K562 (cell line): ENCODE results near the gene TMEM222. TPM values are rescaled to one million over a fixed set of nuclear protein-coding genes. Genes with fewer than 3 reads are reported as not detected.

ENCODE experiments used
- ATAC-seq: fragments of 200-7000 bp; cut with Tn5 transposase; 3 replicates; pipeline ENCODE4 v1.9.1; 2020; ENCODE audit warnings: moderate library complexity
- BruUV-seq: library from RNA; stranded (reverse); fragments of 400-500 nt; replicated peaks from 2 replicates; lab custom pipeline; 2021; lab: Mats Ljungman, UMichigan
- CTCF ChIA-PET: fragments of 300-600 bp; formaldehyde crosslinking; extraction: SDS; loops from one replicate; lab custom pipeline; 2021; ENCODE audit warnings: low intra/inter-chr PET ratio; lab: Yijun Ruan, JAX
- POLR2A ChIA-PET: fragments of 300-600, 350-650 bp; sonication (Branson Sonifier 250); formaldehyde crosslinking; extraction: SDS; loops from one replicate; lab custom pipeline; 2021; ENCODE audit warnings: antibody characterized with exemption, inconsistent platforms; lab: Yijun Ruan, JAX
- DNase-seq, 4 experiments: peaks; one replicate each; pipeline versions ENCODE4 v3.0.0 to v3.0.0-alpha.2; 2011 to 2018; ENCODE audit warnings: low spot score in 3 of 4, mixed read lengths in 3 of 4; ENCODE audit errors: extremely low read depth in 1 of 4
- FAIRE-seq: peaks from 2 replicates; lab custom pipeline; 2011; peaks lifted over from hg19 to GRCh38; lab: Jason Lieb, UNC
- H2AFZ ChIP-seq: 2 replicates; pipeline ENCODE4 v1.6.0; 2011; ENCODE audit warnings: low read depth, low read length, control low read depth, inconsistent platforms
- H3K27ac ChIP-seq: fragments of 200-600 bp; 3 replicates; pipeline ENCODE4 v1.8.0; 2011; ENCODE audit warnings: low read depth, mild to moderate bottlenecking, control low read depth, inconsistent platforms, low read length, moderate library complexity, mixed read lengths; ENCODE audit errors: extremely low read depth
- H3K27me3 ChIP-seq, 2 experiments: fragments of 300-600 bp in 1 of 2; 2 replicates in 1 of 2; 3 replicates in 1 of 2; pipeline versions ENCODE4 v1.6.0 to v1.8.0; 2011; ENCODE audit warnings: inconsistent platforms in 2 of 2, low read length in 2 of 2, mild to moderate bottlenecking in 1 of 2, mixed read lengths in 1 of 2, moderate library complexity in 1 of 2; ENCODE audit not compliant: control insufficient read depth in 2 of 2, insufficient read depth in 2 of 2
- H3K36me3 ChIP-seq: fragments of 300-600 bp; 3 replicates; pipeline ENCODE4 v1.8.0; 2011; ENCODE audit warnings: mild to moderate bottlenecking, low read length, inconsistent platforms; ENCODE audit not compliant: control insufficient read depth, insufficient read depth
- H3K4me1 ChIP-seq, 2 experiments: fragments of 200-600 bp in 1 of 2; replicated peaks in 1 of 2; 2 replicates in 1 of 2; 3 replicates in 1 of 2; pipeline versions ENCODE4 v1.5.1 to v1.8.0; 2011; ENCODE audit warnings: inconsistent platforms in 2 of 2, low read length in 2 of 2, mild to moderate bottlenecking in 1 of 2, mixed read lengths in 1 of 2, moderate library complexity in 1 of 2; ENCODE audit not compliant: control insufficient read depth in 2 of 2, insufficient read depth in 2 of 2
- H3K4me2 ChIP-seq: 2 replicates; pipeline ENCODE4 v1.6.1; 2011; ENCODE audit warnings: low read length, control low read depth, inconsistent platforms, mixed read lengths; ENCODE audit not compliant: insufficient read depth
- H3K4me3 ChIP-seq: fragments of 200-600 bp; sonication (generic), shearing (Covaris generic); 2 replicates; pipeline ENCODE4 v1.5.1; 2016; ENCODE audit warnings: control low read depth, inconsistent platforms
- H3K79me2 ChIP-seq: fragments of 200-600 bp; 3 replicates; pipeline ENCODE4 v1.8.0; 2011; ENCODE audit warnings: low read length, inconsistent platforms; ENCODE audit not compliant: control insufficient read depth, insufficient read depth
- H3K9ac ChIP-seq, 2 experiments: 2 replicates each; pipeline versions ENCODE4 v1.6.0 to v1.6.1; 2011; ENCODE audit warnings: low read depth in 2 of 2, low read length in 2 of 2, control low read depth in 1 of 2, inconsistent platforms in 1 of 2, mild to moderate bottlenecking in 1 of 2, mixed read lengths in 1 of 2; ENCODE audit not compliant: insufficient read depth in 1 of 2
- H3K9me1 ChIP-seq: one replicate; pipeline ENCODE4 v1.6.0; 2011; ENCODE audit warnings: inconsistent platforms, mild to moderate bottlenecking, low read length, moderate library complexity; ENCODE audit not compliant: control insufficient read depth, insufficient read depth
- H3K9me3 ChIP-seq: replicated peaks from 2 replicates; pipeline ENCODE4 v1.5.1; 2011; ENCODE audit warnings: low read depth, low read length, inconsistent platforms; ENCODE audit not compliant: control insufficient read depth, insufficient read depth
- H4K20me1 ChIP-seq: replicated peaks from 2 replicates; pipeline ENCODE4 v1.6.1; 2011; ENCODE audit warnings: low read length, inconsistent platforms, mixed read lengths; ENCODE audit not compliant: control insufficient read depth, insufficient read depth
- CEBPG ChIP-seq, 3 experiments: fragments of 200-800 bp in 1 of 3; sonication (Bioruptor generic) in 1 of 3; sonication (generic) in 1 of 3; formaldehyde crosslinking in 1 of 3; IDR thresholded peaks in 2 of 3; conservative IDR thresholded peaks in 1 of 3; 2 replicates each; pipeline versions ENCODE4 v1.6.1 to v1.8.0; 2016 to 2022; ENCODE audit warnings: missing compliant biosample characterization in 2 of 3, missing genetic modification characterization in 2 of 3, mild to moderate bottlenecking in 1 of 3, missing genetic modification reagents in 1 of 3
- CTBP1 ChIP-seq: fragments of 450-650 bp; IDR thresholded peaks from 2 replicates; pipeline ENCODE4 v1.6.1; 2016; ENCODE audit warnings: borderline replicate concordance
- E2F6 ChIP-seq, 2 experiments: IDR thresholded peaks; 2 replicates each; pipeline ENCODE4 v1.6.1; 2011; ENCODE audit warnings: borderline replicate concordance in 1 of 2, control low read depth in 1 of 2, low read depth in 1 of 2, low read length in 1 of 2, mild to moderate bottlenecking in 1 of 2, mixed read lengths in 1 of 2, moderate library complexity in 1 of 2; ENCODE audit not compliant: insufficient read depth in 1 of 2, insufficient read length in 1 of 2, poor library complexity in 1 of 2, severe bottlenecking in 1 of 2; ENCODE audit errors: extremely low read depth in 1 of 2
- EGR1 ChIP-seq: fragments of 450-650 bp; conservative IDR thresholded peaks from 2 replicates; pipeline ENCODE4 v1.6.1; 2017; ENCODE audit warnings: mild to moderate bottlenecking
- HSF4 ChIP-seq: fragments of 250-450 bp; sonication (Bioruptor Pico); IDR thresholded peaks from 2 replicates; pipeline ENCODE4 v2.1.2; 2022; ENCODE audit warnings: mild to moderate bottlenecking, moderate library complexity, borderline replicate concordance
- L3MBTL2 ChIP-seq: fragments of 450-650 bp; IDR thresholded peaks from 2 replicates; pipeline ENCODE4 v1.6.1; 2016; ENCODE audit warnings: mild to moderate bottlenecking, moderate library complexity
- LCOR ChIP-seq: sonication (generic); formaldehyde crosslinking; IDR thresholded peaks from 2 replicates; pipeline ENCODE4 v1.8.0; 2022; ENCODE audit warnings: mild to moderate bottlenecking, missing genetic modification reagents
- PHF8 ChIP-seq: fragments of 200-600 bp; sonication (generic); IDR thresholded peaks from 2 replicates; pipeline ENCODE4 v1.6.1; 2012; ENCODE audit warnings: mixed run types, mild to moderate bottlenecking, inconsistent platforms, low read length, moderate library complexity, borderline replicate concordance
- RBM34 ChIP-seq: fragments of 200-400 bp; formaldehyde crosslinking; IDR thresholded peaks from 2 replicates; pipeline ENCODE4 v1.6.1; 2018; ENCODE audit warnings: low read length, borderline replicate concordance; ENCODE audit not compliant: insufficient read depth
- SUPT5H ChIP-seq: fragments of 450-650 bp; IDR thresholded peaks from 2 replicates; pipeline ENCODE4 v1.6.1; 2016
- TCF7L2 ChIP-seq: fragments of 150-350 bp; IDR thresholded peaks from 2 replicates; pipeline ENCODE4 v1.6.1; 2016; ENCODE audit warnings: low read depth, mild to moderate bottlenecking, low read length, moderate library complexity
- ZNF551 ChIP-seq: fragments of 250-450 bp; sonication (Bioruptor Pico); IDR thresholded peaks from 2 replicates; pipeline ENCODE4 v1.5.0; 2021; ENCODE audit warnings: mild to moderate bottlenecking, moderate library complexity
- WGBS: fragments of 100-300 bp; shearing (Covaris generic); methylation state at CpG from one replicate; pipeline ENCODE4 v1.1.6; 2016; ENCODE audit warnings: low coverage, mixed read lengths; ENCODE audit not compliant: insufficient coverage; ENCODE audit errors: missing lambda C conversion rate; 5-methylcytosine and 5-hydroxymethylcytosine counted together
- in situ Hi-C: fragments of 300-500 bp; cut with MboI; formaldehyde crosslinking; loops from 4 replicates; pipeline ENCODE4 v1.15.0; 2018; ENCODE audit warnings: inconsistent platforms, mixed read lengths
- intact Hi-C: fragments of 100-400 bp; cut with micrococcal nuclease; formaldehyde crosslinking; loops from 2 replicates; pipeline ENCODE4 v1.14.2; 2022
- polyA plus RNA-seq, 8 experiments: library from polyadenylated mRNA; depleted of rRNA in 4 of 8; stranded (reverse) in 5 of 8; unstranded in 3 of 8; fragments of >200 nt; fragmentation: Nextera tagmentation in 2 of 8; fragmentation: Illumina TruSeq in 1 of 8; extraction: Ambion mirVana in 2 of 8; extraction: Trizol in 1 of 8; gene quantifications; 2 replicates each; pipeline versions ENCODE4 v1.2.1 to v1.2.3, GENCODE V29; 2011 to 2014; ENCODE audit warnings: inconsistent platforms in 1 of 8, missing spikeins in 1 of 8
- total RNA-seq, 7 experiments: library from RNA; depleted of rRNA in 6 of 7; stranded (reverse); fragments of >200 nt in 6 of 7; fragmentation: Illumina TruSeq in 2 of 7; extraction: Trizol in 2 of 7; gene quantifications; 2 replicates each; pipeline versions ENCODE4 v1.2.1 to v1.2.3, GENCODE V29; 2011 to 2021; ENCODE audit warnings: low replicate concordance in 1 of 7
- TF ChIP-seq, protein P1 (sequence below): fragments of 450-650 bp; conservative IDR thresholded peaks from 2 replicates; pipeline ENCODE4 v1.6.1; 2016; ENCODE audit warnings: missing genetic modification characterization, low read depth, mild to moderate bottlenecking, missing compliant biosample characterization, moderate library complexity
- TF ChIP-seq, protein P2 (sequence below): fragments of 250-450 bp; sonication (Bioruptor Pico); IDR thresholded peaks from 2 replicates; pipeline ENCODE4 v1.8.0; 2021; ENCODE audit warnings: mild to moderate bottlenecking, moderate library complexity
- TF ChIP-seq, protein P3 (sequence below): fragments of 250-450 bp; sonication (Bioruptor Pico); IDR thresholded peaks from 2 replicates; pipeline ENCODE4 v1.8.0; 2021; ENCODE audit warnings: borderline replicate concordance, mild to moderate bottlenecking, moderate library complexity; ENCODE audit not compliant: poor library complexity, severe bottlenecking

TMEM222 gene
- total and polyA plus RNA-seq, 9 of the 15 experiments (the other 6 are each of a cell fraction or from before 2014, with no cell fraction given): 6.9 to 48.0 (median 32.8) TPM

- H3K36me3 ChIP-seq: peaks cover 5% of the 10 kb centered on the region; the same call in 2 of the 3 replicates
- peaks cover 15 to 47% of the 10 kb centered on the region in 2 experiments; a peak in 4 of 5 replicates for H3K4me1 ChIP-seq
- WGBS: 47% methylated on average over 59 of the region's 62 CpGs
- no peaks in the 10 kb centered on the region for H3K79me2 ChIP-seq
- H3K9me1 ChIP-seq: no peaks in the 10 kb centered on the region
- DNase-seq (peak; percentile 88 to 95 (median 93)), FAIRE-seq (peak; percentile 86), ATAC-seq (peak; percentile 90)
- no peaks in the 10 kb centered on the region for H4K20me1 ChIP-seq
- intact Hi-C loops: no loop called here
- H2AFZ ChIP-seq: peak overlapping the region; percentile 96
- no peaks in the 10 kb centered on the region for H3K9me3 ChIP-seq
- POLR2A ChIA-PET: interaction anchor here (0.9 to 4.4 kb wide), 7 partner anchors 9 to 24 kb away, joined by 3 to 19 read pairs (median 9); partner anchors contain the start of genes MAP3K6 and SYTL1
- in situ Hi-C loops: no loop called here
- peak overlapping the region; percentile 47 to 90; a peak in 3 of 4 replicates for H3K9ac ChIP-seq
- peak overlapping the region; percentile 54; the same call in 2 of the 3 replicates for H3K27ac ChIP-seq
- H3K4me2 ChIP-seq: peak overlapping the region; percentile 61
- H3K4me3 ChIP-seq: no peak overlapping the region
- CTCF ChIA-PET: interaction anchor here (0.5 to 1.6 kb wide), 2 partner anchors 51 to 131 kb away, joined by 3 to 8 read pairs; no protein-coding TSS in a partner anchor
- no TSS peak for BruUV-seq
- H3K27me3 ChIP-seq: no peaks in the 10 kb centered on the region
- TF ChIP-seq E2F6 (IDR thresholded peaks at IDR 0.05; ENCODE audit: borderline replicate concordance in 1 of 2, extremely low read depth in 1 of 2, insufficient read depth in 1 of 2, insufficient read length in 1 of 2, low read depth in 1 of 2, low read length in 1 of 2, poor library complexity in 1 of 2, severe bottlenecking in 1 of 2) (peak in 1 of 2 experiments; percentile 17), RBM34 (no peak), LCOR (CRISPR knock-in tag) (no peak), CTBP1 (peak; percentile 39; the same call in 1 of the 2 replicates), SUPT5H (peak; percentile 43; the same call in 1 of the 2 replicates), HSF4 (no peak), ZNF551 (no peak), L3MBTL2 (peak; percentile 66; the same call in 1 of the 2 replicates), CEBPG (CRISPR knock-in tag; IDR thresholded peaks at IDR 0.05) (no peak), CEBPG (tag; conservative IDR thresholded peaks at IDR 0.05 in 1 of 2, IDR thresholded peaks at IDR 0.05 in 1 of 2) (no peak), PHF8 (peak; percentile 26; the same call in 1 of the 2 replicates), TCF7L2 (no peak), EGR1 (peak; percentile 51)
- TF ChIP-seq, protein P1, sequence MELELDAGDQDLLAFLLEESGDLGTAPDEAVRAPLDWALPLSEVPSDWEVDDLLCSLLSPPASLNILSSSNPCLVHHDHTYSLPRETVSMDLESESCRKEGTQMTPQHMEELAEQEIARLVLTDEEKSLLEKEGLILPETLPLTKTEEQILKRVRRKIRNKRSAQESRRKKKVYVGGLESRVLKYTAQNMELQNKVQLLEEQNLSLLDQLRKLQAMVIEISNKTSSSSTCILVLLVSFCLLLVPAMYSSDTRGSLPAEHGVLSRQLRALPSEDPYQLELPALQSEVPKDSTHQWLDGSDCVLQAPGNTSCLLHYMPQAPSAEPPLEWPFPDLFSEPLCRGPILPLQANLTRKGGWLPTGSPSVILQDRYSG: no peak
- TF ChIP-seq, protein P2, sequence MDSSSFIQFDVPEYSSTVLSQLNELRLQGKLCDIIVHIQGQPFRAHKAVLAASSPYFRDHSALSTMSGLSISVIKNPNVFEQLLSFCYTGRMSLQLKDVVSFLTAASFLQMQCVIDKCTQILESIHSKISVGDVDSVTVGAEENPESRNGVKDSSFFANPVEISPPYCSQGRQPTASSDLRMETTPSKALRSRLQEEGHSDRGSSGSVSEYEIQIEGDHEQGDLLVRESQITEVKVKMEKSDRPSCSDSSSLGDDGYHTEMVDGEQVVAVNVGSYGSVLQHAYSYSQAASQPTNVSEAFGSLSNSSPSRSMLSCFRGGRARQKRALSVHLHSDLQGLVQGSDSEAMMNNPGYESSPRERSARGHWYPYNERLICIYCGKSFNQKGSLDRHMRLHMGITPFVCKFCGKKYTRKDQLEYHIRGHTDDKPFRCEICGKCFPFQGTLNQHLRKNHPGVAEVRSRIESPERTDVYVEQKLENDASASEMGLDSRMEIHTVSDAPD: no peak
- TF ChIP-seq, protein P3, sequence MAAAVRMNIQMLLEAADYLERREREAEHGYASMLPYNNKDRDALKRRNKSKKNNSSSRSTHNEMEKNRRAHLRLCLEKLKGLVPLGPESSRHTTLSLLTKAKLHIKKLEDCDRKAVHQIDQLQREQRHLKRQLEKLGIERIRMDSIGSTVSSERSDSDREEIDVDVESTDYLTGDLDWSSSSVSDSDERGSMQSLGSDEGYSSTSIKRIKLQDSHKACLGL (CRISPR knock-in tag): no peak
Observed at GRCh38 chr1:27350663-27351540, 28.9 kb downstream of the TMEM222 start.
